SK-N-SH treated with all-trans-retinoic acid at 6 μM for 48 hours (cell line): ENCODE data around the gene FEV.

Source experiments
- ATAC-seq: fragments of 200-7000 bp; cut with Tn5 transposase; 3 replicates; pipeline ENCODE4 v1.9.1; 2020; ENCODE audit warnings: mild to moderate bottlenecking, moderate library complexity
- BACH2 ChIP-seq: fragments of 250-450 bp; sonication (Bioruptor Pico); IDR thresholded peaks from 2 replicates; pipeline ENCODE4 v1.9.0; 2021; ENCODE audit warnings: mild to moderate bottlenecking, borderline replicate concordance
- CSDC2 ChIP-seq: fragments of 250-450 bp; sonication (Bioruptor Pico); IDR thresholded peaks from 2 replicates; pipeline ENCODE4 v1.5.0; 2020; ENCODE audit warnings: mild to moderate bottlenecking, moderate library complexity
- CSRNP3 ChIP-seq: fragments of 250-450 bp; sonication (Bioruptor Pico); IDR thresholded peaks from 2 replicates; pipeline ENCODE4 v1.5.1; 2021; ENCODE audit warnings: mild to moderate bottlenecking, moderate library complexity
- ESRRG ChIP-seq: fragments of 250-450 bp; sonication (Bioruptor Pico); IDR thresholded peaks from 2 replicates; pipeline ENCODE4 v1.6.1; 2021; ENCODE audit warnings: mild to moderate bottlenecking
- GLIS3 ChIP-seq: fragments of 250-450 bp; sonication (Bioruptor Pico); IDR thresholded peaks from 2 replicates; pipeline ENCODE4 v1.5.0; 2020; ENCODE audit warnings: mild to moderate bottlenecking, moderate library complexity
- ISL1 ChIP-seq: fragments of 250-450 bp; sonication (Bioruptor Pico); IDR thresholded peaks from 2 replicates; pipeline ENCODE4 v2.1.2; 2022; ENCODE audit warnings: mild to moderate bottlenecking, moderate library complexity
- OSR1 ChIP-seq: fragments of 250-450 bp; sonication (Bioruptor Pico); IDR thresholded peaks from 2 replicates; pipeline ENCODE4 v1.8.0; 2022; ENCODE audit warnings: moderate library complexity, mild to moderate bottlenecking, inconsistent platforms
- POU6F1 ChIP-seq: fragments of 250-450 bp; sonication (Bioruptor Pico); IDR thresholded peaks from 2 replicates; pipeline ENCODE4 v1.8.0; 2021; ENCODE audit warnings: low read depth, mild to moderate bottlenecking, moderate library complexity, borderline replicate concordance
- PPARA ChIP-seq: fragments of 250-450 bp; sonication (Bioruptor Pico); IDR thresholded peaks from 2 replicates; pipeline ENCODE4 v1.5.0; 2020; ENCODE audit warnings: mild to moderate bottlenecking, borderline replicate concordance
- RARB ChIP-seq: fragments of 250-450 bp; sonication (Bioruptor Pico); IDR thresholded peaks from 2 replicates; pipeline ENCODE4 v1.8.0; 2021; ENCODE audit warnings: mild to moderate bottlenecking, moderate library complexity
- SNAI2 ChIP-seq: fragments of 250-450 bp; sonication (Bioruptor Pico); IDR thresholded peaks from 2 replicates; pipeline ENCODE4 v1.5.0; 2020; ENCODE audit warnings: mild to moderate bottlenecking, moderate library complexity
- TSHZ2 ChIP-seq: fragments of 250-450 bp; sonication (Bioruptor Pico); IDR thresholded peaks from 2 replicates; pipeline ENCODE4 v1.5.0; 2020; ENCODE audit warnings: mild to moderate bottlenecking, moderate library complexity
- ZC3H10 ChIP-seq: fragments of 250-450 bp; sonication (Bioruptor Pico); IDR thresholded peaks from 2 replicates; pipeline ENCODE4 v1.5.1; 2021; ENCODE audit warnings: mild to moderate bottlenecking, moderate library complexity
- ZFP3 ChIP-seq: fragments of 250-450 bp; sonication (Bioruptor Pico); IDR thresholded peaks from 2 replicates; pipeline ENCODE4 v1.5.0; 2020; ENCODE audit warnings: mild to moderate bottlenecking, moderate library complexity
- ZFP30 ChIP-seq: fragments of 450-650 bp; formaldehyde crosslinking; IDR thresholded peaks from 2 replicates; pipeline ENCODE4 v1.5.0; 2022; ENCODE audit warnings: mild to moderate bottlenecking, moderate library complexity
- ZNF565 ChIP-seq: fragments of 450-650 bp; formaldehyde crosslinking; conservative IDR thresholded peaks from 2 replicates; pipeline ENCODE4 v1.5.0; 2020; ENCODE audit warnings: low read depth, mild to moderate bottlenecking, moderate library complexity
- ZNF70 ChIP-seq: fragments of 450-650 bp; formaldehyde crosslinking; IDR thresholded peaks from 2 replicates; pipeline ENCODE4 v1.5.0; 2020; ENCODE audit warnings: mild to moderate bottlenecking, moderate library complexity
- ZNF8 ChIP-seq: fragments of 450-650 bp; formaldehyde crosslinking; IDR thresholded peaks from 2 replicates; pipeline ENCODE4 v1.5.0; 2020; ENCODE audit warnings: mild to moderate bottlenecking, moderate library complexity

The FEV gene

GRCh38 chr2:218961651-218962570 is 23.1 kb downstream of the FEV start:
- no peak for ATAC-seq
- no peak for TF ChIP-seq ZNF8 (CRISPR knock-in tag)
- TF ChIP-seq ISL1 (CRISPR knock-in tag) = no peak
- no peak for TF ChIP-seq PPARA (CRISPR knock-in tag)

GRCh38 chr2:218961229-218961628 is 23.8 kb downstream of the FEV start:
- no peak for ATAC-seq
- no peak for TF ChIP-seq GLIS3
- no peak for TF ChIP-seq TSHZ2 (CRISPR knock-in tag)
- TF ChIP-seq OSR1 = no peak
- TF ChIP-seq, all 23 proteins: peak for 0

GRCh38 chr2:218960309-218961165 is 24.4 kb downstream of the FEV start:
- TF ChIP-seq ESRRG (CRISPR knock-in tag) (no peak), POU6F1 (CRISPR knock-in tag) (no peak), BACH2 (CRISPR knock-in tag) (no peak), ZFP3 (CRISPR knock-in tag) (no peak), OSR1 (no peak), TSHZ2 (CRISPR knock-in tag) (no peak), ZC3H10 (CRISPR knock-in tag) (no peak), ZFP30 (no peak), ZNF70 (CRISPR knock-in tag) (no peak), SNAI2 (no peak), PPARA (CRISPR knock-in tag) (no peak), CSRNP3 (CRISPR knock-in tag) (no peak), CSDC2 (CRISPR knock-in tag) (no peak), ISL1 (CRISPR knock-in tag) (no peak), ZNF565 (CRISPR knock-in tag) (no peak), RARB (CRISPR knock-in tag) (no peak)
- no peak for ATAC-seq
